ENCODE data around the gene LIG4.

The LIG4 gene

GRCh38 chr13:108193806-108194205, 21.5 kb downstream of the LIG4 start:
- no peak for DNase-seq

GRCh38 chr13:108190897-108191296, 24.4 kb downstream of the LIG4 start:
- DNase-seq = no peak

GRCh38 chr13:108188260-108188659, 27.1 kb downstream of the LIG4 start:
- no peak for DNase-seq

- no peak for DNase-seq
Observed at GRCh38 chr13:108185223-108185622, 30.1 kb downstream of the LIG4 start.

- no peak for DNase-seq
Observed at GRCh38 chr13:108182652-108183051, 32.7 kb downstream of the LIG4 start.

- no peak for DNase-seq
Observed at GRCh38 chr13:108178078-108178477, 37.3 kb downstream of the LIG4 start.

GRCh38 chr13:108176685-108177274, 38.6 kb downstream of the LIG4 start:
- DNase-seq = peak; percentile 60

GRCh38 chr13:108168929-108169328, 46.4 kb downstream of the LIG4 start:
- no peak for DNase-seq

GRCh38 chr13:108166078-108166477, 49.3 kb downstream of the LIG4 start:
- DNase-seq = no peak

- no peak for DNase-seq
Observed at GRCh38 chr13:108158746-108159145, 56.6 kb downstream of the LIG4 start.

Data from activated T-cell treated with anti-CD3 and anti-CD28 coated beads, Interleukin-2, amount 50 U/mL, for 1 hour (primary cell).